HL-60 (cell line): Measurements from ENCODE around the gene TMEM131L.

Source experiments
- GABPA ChIP-seq: IDR thresholded peaks from 2 replicates; pipeline ENCODE4 v1.6.1; 2012; ENCODE audit warnings: low read depth
- POLR2AphosphoS5 ChIP-seq: IDR thresholded peaks from 2 replicates; pipeline ENCODE4 v1.6.1; 2012; ENCODE audit warnings: low read depth

DNA sequence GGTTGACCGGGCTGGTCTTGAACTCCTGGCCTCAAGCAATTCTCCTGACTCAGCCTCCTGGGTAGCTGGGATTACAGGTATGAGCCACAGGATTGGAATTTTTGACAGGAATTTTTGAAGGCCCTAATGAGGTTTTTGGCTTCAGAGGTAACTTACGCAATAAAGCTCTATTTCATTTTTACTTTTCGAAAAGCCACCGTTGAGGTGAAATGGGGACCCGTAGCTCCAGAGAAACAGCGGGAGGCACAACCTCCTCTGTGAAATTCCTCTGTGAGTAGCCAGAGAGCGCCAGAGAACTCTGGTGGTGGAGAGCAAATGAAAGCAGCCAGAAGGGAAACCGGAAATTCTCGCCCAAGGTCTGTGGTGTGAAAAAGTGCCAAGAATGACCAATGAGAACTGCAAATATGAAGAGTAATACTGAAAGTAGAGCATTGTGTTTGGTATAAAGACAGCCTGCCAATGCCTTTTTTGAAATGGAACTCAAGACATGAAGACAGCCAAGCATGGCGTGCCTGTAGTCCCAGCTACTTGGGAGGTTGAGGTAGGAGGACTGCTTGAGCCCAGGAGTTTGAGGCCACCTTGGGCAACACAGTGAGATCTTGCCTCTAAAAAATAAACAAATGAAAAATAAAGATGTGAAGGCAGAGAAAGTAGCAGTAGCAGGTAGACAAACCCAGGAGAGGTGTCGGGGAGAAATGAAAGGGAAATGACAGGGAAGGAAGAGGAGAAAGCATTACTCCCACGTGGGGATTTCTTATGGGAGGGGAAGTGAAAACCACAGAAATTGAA lies 33.0 kb upstream of the TMEM131L start:
- TF ChIP-seq POLR2AphosphoS5 (peak; percentile 31; the same call in 1 of the 2 replicates), GABPA (no peak; the same call in 1 of the 2 replicates)
